ENCODE measurements around the gene SLC18A3. TPM values are rescaled to one million over a fixed set of nuclear protein-coding genes. Genes with fewer than 3 reads are reported as not detected.

The SLC18A3 gene
- total RNA-seq, result 1 to 10 TPM in 1 of 4 donors, under 1 TPM in 1, not detected in 2; 0.27 to 1.5 TPM

DNA sequence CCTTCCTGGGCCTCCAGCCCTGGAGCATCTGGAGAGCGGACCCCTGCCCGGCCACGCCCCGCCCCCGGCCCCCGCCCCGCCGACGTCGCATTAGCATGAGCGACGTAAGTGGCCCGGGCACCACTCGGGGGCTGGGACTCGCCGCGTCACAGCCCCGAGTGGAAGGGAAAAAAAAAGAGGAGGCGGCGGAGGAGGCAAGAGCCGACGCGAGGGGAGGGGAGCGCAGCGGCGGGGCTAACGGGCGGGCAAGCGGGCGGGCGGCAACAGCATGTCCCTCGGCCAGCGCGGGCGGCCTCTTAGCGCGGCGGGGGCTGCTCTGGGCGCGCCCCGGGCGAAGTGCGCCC lies at the start of gene SLC18A3:
Gene SLC18A3 (plus strand): TSS at position 197 of the 344 bp plus-strand sequence. CDS start 431 bp downstream, outside the sequence.
- Histone ChIP-seq H3K9me3 (no peaks in the 10 kb centered on the region), H3K36me3 (no peaks in the 10 kb centered on the region), H3K4me1 (peaks cover 0 to 19% (median 9%) of the 10 kb centered on the region in 4 donors), H3K27ac (no peak within 1 kb of the TSS), H3K4me3 (peak within 1 kb of the TSS in 1 of 4 donors; percentile 14), H3K27me3 (peaks cover 88% of the 10 kb centered on the region)
- DNase-seq, result no peak
- TF ChIP-seq POLR2A (IDR thresholded peaks at IDR 0.05) (no peak), POLR2AphosphoS5 (IDR thresholded peaks at IDR 0.05) (no peak), EP300 (IDR thresholded peaks at IDR 0.05; ENCODE audit: low read depth) (no peak)
- TF ChIP-seq, protein P1, sequence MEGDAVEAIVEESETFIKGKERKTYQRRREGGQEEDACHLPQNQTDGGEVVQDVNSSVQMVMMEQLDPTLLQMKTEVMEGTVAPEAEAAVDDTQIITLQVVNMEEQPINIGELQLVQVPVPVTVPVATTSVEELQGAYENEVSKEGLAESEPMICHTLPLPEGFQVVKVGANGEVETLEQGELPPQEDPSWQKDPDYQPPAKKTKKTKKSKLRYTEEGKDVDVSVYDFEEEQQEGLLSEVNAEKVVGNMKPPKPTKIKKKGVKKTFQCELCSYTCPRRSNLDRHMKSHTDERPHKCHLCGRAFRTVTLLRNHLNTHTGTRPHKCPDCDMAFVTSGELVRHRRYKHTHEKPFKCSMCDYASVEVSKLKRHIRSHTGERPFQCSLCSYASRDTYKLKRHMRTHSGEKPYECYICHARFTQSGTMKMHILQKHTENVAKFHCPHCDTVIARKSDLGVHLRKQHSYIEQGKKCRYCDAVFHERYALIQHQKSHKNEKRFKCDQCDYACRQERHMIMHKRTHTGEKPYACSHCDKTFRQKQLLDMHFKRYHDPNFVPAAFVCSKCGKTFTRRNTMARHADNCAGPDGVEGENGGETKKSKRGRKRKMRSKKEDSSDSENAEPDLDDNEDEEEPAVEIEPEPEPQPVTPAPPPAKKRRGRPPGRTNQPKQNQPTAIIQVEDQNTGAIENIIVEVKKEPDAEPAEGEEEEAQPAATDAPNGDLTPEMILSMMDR (IDR thresholded peaks at IDR 0.05), result no peak
- WGBS, 2 donors (ENCODE audit: low coverage in 1 of 2), result 0 to 16% methylated on average over 5 to 38 of the region's 43 CpGs
- intact Hi-C loops (cut with DNase I; ENCODE audit: low total_unique reads), result loop anchor here (10.0 kb wide), 1 partner anchor 1345 kb away; no protein-coding TSS in a partner anchor
- in situ Hi-C loops (cut with MboI; ENCODE audit: low pct_ligation_motif_present in 1 of 4, low pct_unique_long_range_greater_than_20kb in 1 of 4, low sequenced_read_pairs in 3 of 4), result no loop called here

DNA sequence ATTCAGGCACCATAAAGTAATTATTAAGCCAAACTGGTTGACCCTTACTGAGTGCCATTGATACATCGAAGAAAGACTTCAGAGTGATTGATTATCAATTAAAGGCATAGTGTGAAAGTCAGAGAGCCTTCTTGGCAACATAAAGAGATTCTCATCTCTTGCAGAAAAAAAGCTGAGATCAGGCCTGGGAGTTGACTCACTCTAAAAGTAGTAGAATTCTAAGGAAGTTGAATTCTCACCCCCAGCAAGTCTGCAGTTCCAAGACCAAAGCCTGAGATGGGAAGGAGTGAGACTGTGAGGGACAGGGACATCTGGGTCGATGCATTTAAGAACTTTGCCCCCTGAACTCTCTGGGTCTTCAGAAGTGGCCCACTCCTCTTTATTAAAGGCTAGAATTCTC lies 49.6 kb upstream of the SLC18A3 start:
- H3K27ac ChIP-seq, result no peak overlapping the region
- H3K4me3 ChIP-seq, result no peak overlapping the region
- no peak for DNase-seq
- no peaks in the 10 kb centered on the region for H3K36me3 ChIP-seq
- no peak for TF ChIP-seq POLR2AphosphoS5 (IDR thresholded peaks at IDR 0.05)
- TF ChIP-seq, protein P1 (IDR thresholded peaks at IDR 0.05), result no peak
- TF ChIP-seq POLR2A (IDR thresholded peaks at IDR 0.05), result no peak
- no peak for TF ChIP-seq EP300 (IDR thresholded peaks at IDR 0.05; ENCODE audit: low read depth)
- intact Hi-C loops (cut with DNase I; ENCODE audit: low total_unique reads) (no loop called here), in situ Hi-C loops (cut with MboI; ENCODE audit: low pct_ligation_motif_present in 1 of 4, low pct_unique_long_range_greater_than_20kb in 1 of 4, low sequenced_read_pairs in 3 of 4) (no loop called here)
- peaks cover 16% of the 10 kb centered on the region for H3K27me3 ChIP-seq
- H3K4me1 ChIP-seq, result no peaks in the 10 kb centered on the region
- WGBS, 2 donors (ENCODE audit: low coverage in 1 of 2), result 29 to 43% methylated on average over 1 to 2 of the region's 2 CpGs
- no peaks in the 10 kb centered on the region for H3K9me3 ChIP-seq

DNA sequence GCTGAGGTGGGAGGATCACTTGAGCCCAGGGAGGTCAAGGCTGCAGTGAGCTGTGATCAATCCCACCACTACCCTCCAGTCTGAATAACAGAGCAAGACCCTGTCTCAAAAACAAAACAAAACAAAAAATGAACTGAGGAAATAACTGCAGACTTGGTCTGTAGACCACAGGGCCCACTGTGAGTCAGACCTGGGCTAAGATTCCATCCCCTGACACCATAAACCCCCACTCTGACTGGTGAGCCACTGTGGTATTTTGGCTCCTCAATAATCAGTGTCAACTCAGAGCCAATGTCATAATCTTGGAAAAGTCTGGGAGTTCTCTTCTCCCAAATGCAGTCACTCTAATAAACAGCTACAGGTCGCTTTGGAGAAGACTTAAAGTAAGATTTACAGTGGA lies 47.2 kb upstream of the SLC18A3 start:
- Histone ChIP-seq H3K27me3 (peaks cover 16% of the 10 kb centered on the region), H3K4me3 (no peak overlapping the region), H3K36me3 (no peaks in the 10 kb centered on the region), H3K27ac (no peak overlapping the region), H3K9me3 (no peaks in the 10 kb centered on the region), H3K4me1 (no peaks in the 10 kb centered on the region)
- intact Hi-C loops (cut with DNase I; ENCODE audit: low total_unique reads) (no loop called here), in situ Hi-C loops (cut with MboI; ENCODE audit: low pct_ligation_motif_present in 1 of 4, low pct_unique_long_range_greater_than_20kb in 1 of 4, low sequenced_read_pairs in 3 of 4) (no loop called here)
- TF ChIP-seq EP300 (IDR thresholded peaks at IDR 0.05; ENCODE audit: low read depth) (no peak), POLR2AphosphoS5 (IDR thresholded peaks at IDR 0.05) (no peak), POLR2A (IDR thresholded peaks at IDR 0.05) (no peak)
- TF ChIP-seq, protein P1 (IDR thresholded peaks at IDR 0.05), result no peak
- WGBS, 2 donors (ENCODE audit: low coverage in 1 of 2), result 67% methylated on average over 1 of the region's 1 CpG; no CpG with 5 or more reads in 1 of the 2 donors
- no peak for DNase-seq

DNA sequence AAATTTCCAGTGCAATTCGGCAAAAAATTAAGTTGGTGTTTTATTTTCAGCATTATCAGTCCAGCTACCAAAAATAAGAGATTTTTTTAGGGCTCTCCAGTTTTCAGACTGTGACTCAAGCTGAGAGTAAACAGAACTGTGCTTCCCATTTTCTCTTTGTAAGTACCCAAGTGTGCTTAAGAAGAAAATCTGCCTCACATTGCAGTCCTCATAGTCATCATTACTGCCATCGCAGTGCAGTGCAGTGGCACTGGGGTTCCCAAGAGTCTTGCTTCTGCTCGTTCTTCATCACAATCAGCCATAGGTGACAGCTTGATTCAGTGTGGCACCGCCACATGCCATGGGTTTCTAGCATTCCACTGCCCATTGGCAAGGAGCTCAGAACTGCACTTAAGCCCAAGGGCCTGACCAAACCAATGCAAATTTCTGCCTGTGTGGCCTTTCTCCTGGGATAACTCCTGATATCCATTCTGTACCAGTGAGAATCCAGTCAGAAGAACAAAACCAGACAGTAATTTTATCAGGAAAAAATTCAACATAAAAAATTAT lies 45.6 kb upstream of the SLC18A3 start:
- Histone ChIP-seq H3K36me3 (no peaks in the 10 kb centered on the region), H3K9me3 (no peaks in the 10 kb centered on the region), H3K27ac (no peak overlapping the region), H3K4me1 (no peaks in the 10 kb centered on the region), H3K4me3 (no peak overlapping the region), H3K27me3 (peaks cover 15% of the 10 kb centered on the region)
- WGBS, 2 donors (ENCODE audit: low coverage in 1 of 2), result 75 to 85% methylated on average over 1 to 4 of the region's 4 CpGs
- in situ Hi-C loops (cut with MboI; ENCODE audit: low pct_ligation_motif_present in 1 of 4, low pct_unique_long_range_greater_than_20kb in 1 of 4, low sequenced_read_pairs in 3 of 4) (no loop called here), intact Hi-C loops (cut with DNase I; ENCODE audit: low total_unique reads) (no loop called here)
- DNase-seq, result no peak
- TF ChIP-seq POLR2A (IDR thresholded peaks at IDR 0.05) (no peak), POLR2AphosphoS5 (IDR thresholded peaks at IDR 0.05) (no peak)

DNA sequence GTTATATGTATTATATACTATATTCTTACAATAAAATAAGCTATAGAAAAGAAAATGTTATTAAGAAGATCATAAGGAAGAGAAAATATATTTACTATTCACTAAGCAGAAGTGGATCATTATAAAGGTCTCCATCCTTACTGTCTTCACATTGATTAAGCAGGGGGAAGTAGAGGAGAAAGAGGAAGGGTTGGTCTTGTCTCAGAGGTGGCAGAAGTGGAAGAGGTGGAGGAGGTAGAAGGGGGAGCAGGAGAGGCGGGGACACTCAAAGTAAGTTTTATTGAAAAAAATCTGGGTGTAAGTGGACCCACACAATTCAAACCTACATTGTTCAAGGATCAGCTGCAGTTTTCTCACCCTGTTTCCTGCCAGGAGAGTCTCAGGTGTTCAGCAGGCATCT lies 42.3 kb upstream of the SLC18A3 start:
- TF ChIP-seq, protein P1 (IDR thresholded peaks at IDR 0.05), result no peak
- TF ChIP-seq EP300 (IDR thresholded peaks at IDR 0.05; ENCODE audit: low read depth), result no peak
- no peak for TF ChIP-seq POLR2A (IDR thresholded peaks at IDR 0.05)
- TF ChIP-seq POLR2AphosphoS5 (IDR thresholded peaks at IDR 0.05), result no peak
- Histone ChIP-seq H3K9me3 (no peaks in the 10 kb centered on the region), H3K4me1 (no peaks in the 10 kb centered on the region), H3K36me3 (no peaks in the 10 kb centered on the region), H3K27ac (no peak overlapping the region), H3K4me3 (no peak overlapping the region), H3K27me3 (no peaks in the 10 kb centered on the region)
- in situ Hi-C loops (cut with MboI; ENCODE audit: low pct_ligation_motif_present in 1 of 4, low pct_unique_long_range_greater_than_20kb in 1 of 4, low sequenced_read_pairs in 3 of 4), result no loop called here
- DNase-seq, result no peak
- intact Hi-C loops (cut with DNase I; ENCODE audit: low total_unique reads), result no loop called here
- 54 to 86% methylated on average over 1 of the region's 1 CpG for WGBS, 2 donors (ENCODE audit: low coverage in 1 of 2)

Data from transverse colon (tissue), 4 donors.